ENCODE measurements around the gene KCNH1. TPM values are rescaled to one million over a fixed set of nuclear protein-coding genes. Genes with fewer than 3 reads are reported as not detected.

KCNH1 gene
- total and polyA plus RNA-seq, 2 donors from 2014 or later = 0.54 TPM; not detected in 1

DNA sequence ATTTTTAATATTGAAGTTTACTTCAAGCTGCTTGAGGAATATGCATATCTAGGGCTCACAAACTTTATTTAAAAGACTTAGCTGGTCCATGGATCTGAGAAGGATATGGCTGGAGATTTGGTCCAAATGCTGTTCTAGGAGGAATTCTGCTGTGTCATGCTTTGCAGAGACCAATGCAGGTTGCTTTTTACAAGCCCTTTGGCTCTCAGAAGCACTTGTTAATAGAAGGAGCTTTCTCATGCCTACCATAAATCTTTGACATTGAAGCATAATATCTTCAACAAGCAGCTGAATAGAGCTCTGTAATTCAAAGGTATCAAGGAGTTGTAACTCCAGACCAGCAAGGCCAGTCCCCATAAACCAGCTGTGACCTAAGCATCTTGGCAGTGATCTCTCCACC, 506.2 kb downstream of the KCNH1 start:
- no peaks in the 10 kb centered on the region for H3K27me3 ChIP-seq (ENCODE audit: control insufficient read depth, insufficient read depth, low read length)
- H3K36me3 ChIP-seq (ENCODE audit: control insufficient read depth in 2 of 3, insufficient read depth in 3 of 3, low read length in 3 of 3) = no peaks in the 10 kb centered on the region
- TF ChIP-seq, protein P1, sequence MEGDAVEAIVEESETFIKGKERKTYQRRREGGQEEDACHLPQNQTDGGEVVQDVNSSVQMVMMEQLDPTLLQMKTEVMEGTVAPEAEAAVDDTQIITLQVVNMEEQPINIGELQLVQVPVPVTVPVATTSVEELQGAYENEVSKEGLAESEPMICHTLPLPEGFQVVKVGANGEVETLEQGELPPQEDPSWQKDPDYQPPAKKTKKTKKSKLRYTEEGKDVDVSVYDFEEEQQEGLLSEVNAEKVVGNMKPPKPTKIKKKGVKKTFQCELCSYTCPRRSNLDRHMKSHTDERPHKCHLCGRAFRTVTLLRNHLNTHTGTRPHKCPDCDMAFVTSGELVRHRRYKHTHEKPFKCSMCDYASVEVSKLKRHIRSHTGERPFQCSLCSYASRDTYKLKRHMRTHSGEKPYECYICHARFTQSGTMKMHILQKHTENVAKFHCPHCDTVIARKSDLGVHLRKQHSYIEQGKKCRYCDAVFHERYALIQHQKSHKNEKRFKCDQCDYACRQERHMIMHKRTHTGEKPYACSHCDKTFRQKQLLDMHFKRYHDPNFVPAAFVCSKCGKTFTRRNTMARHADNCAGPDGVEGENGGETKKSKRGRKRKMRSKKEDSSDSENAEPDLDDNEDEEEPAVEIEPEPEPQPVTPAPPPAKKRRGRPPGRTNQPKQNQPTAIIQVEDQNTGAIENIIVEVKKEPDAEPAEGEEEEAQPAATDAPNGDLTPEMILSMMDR (IDR thresholded peaks at IDR 0.05; ENCODE audit: borderline replicate concordance, extremely low read depth, insufficient read depth) = no peak
- H3K4me1 ChIP-seq (ENCODE audit: control insufficient read depth in 2 of 3, insufficient read depth in 2 of 3, low read depth in 1 of 3, low read length in 3 of 3) = no peaks in the 10 kb centered on the region
- H3K9me3 ChIP-seq (ENCODE audit: control insufficient read depth in 2 of 3, insufficient read depth in 1 of 3, low read length in 3 of 3) = no peaks in the 10 kb centered on the region
- no peak for DNase-seq
- no peak overlapping the region for H3K27ac ChIP-seq (ENCODE audit: low read depth in 2 of 2, low read length in 2 of 2)
- intact Hi-C loops (cut with DNase I) = no loop called here
- no peak overlapping the region for H3K9ac ChIP-seq (ENCODE audit: low read length in 3 of 3)
- no peak for FAIRE-seq
- H3K4me3 ChIP-seq (ENCODE audit: low read length in 3 of 3) = no peak overlapping the region

Other genes starting within 250 kb of the KCNH1 start
- 64.9 TPM for gene RCOR3, start 125.2 kb upstream of the KCNH1 start, total RNA-seq
- gene RCOR3, start 125.2 kb upstream of the KCNH1 start, polyA plus RNA-seq (ENCODE audit: insufficient read depth, low read depth, low replicate concordance) = 19.8 TPM
- gene TRAF5, start 192.7 kb upstream of the KCNH1 start, total RNA-seq = 22.1 TPM
- 4.8 TPM for gene TRAF5, start 192.7 kb upstream of the KCNH1 start, polyA plus RNA-seq (ENCODE audit: insufficient read depth, low read depth, low replicate concordance)

All from kidney (tissue), 14 donors.